ENCODE results near the gene LIPG. TPM values are rescaled to one million over a fixed set of nuclear protein-coding genes. Genes with fewer than 3 reads are reported as not detected.

Gene LIPG
- total RNA-seq, result 2.9 and 5.8 TPM in 2 replicates

GRCh38 chr18:49561289-49562193, at the start of gene LIPG:
LIPG (plus strand) TSS chr18:49562057; CDS start chr18:49562309, 252 bp downstream.

Other genes starting within 250 kb of the LIPG start
- gene DYM, start 101.4 kb upstream of the LIPG start, total RNA-seq, result 28.0 and 34.3 TPM in 2 replicates
- 23.9 and 24.5 TPM in 2 replicates for gene C18orf32, start 74.8 kb upstream of the LIPG start, total RNA-seq
- gene RPL17, start 69.6 kb upstream of the LIPG start, total RNA-seq, result 2,233 and 2,429 TPM in 2 replicates

All from myometrial cell (primary cell).